ENCODE data around the gene ATP2A1. TPM values are rescaled to one million over a fixed set of nuclear protein-coding genes. Genes with fewer than 3 reads are reported as not detected.
A peak's percentile ranks its signal among the peaks of the same experiment; 100 is the strongest.

ATP2A1 gene
- total and polyA plus RNA-seq, 2 of the 8 experiments (the other 6 are each of a cell fraction or from before 2014, with no cell fraction given): 1.7 to 2.4 TPM

GRCh38 chr16:28923231-28923587 is 44.9 kb downstream of the ATP2A1 start:
- peaks cover 0 to 6% (median 0%) of the 10 kb centered on the region in 4 experiments; a peak in 3 of 7 replicates for H3K4me1 ChIP-seq (replicated peaks in 1 of 4; ENCODE audit: control insufficient read depth in 3 of 4, insufficient read depth in 4 of 4, low read length in 3 of 4)
- peaks cover 0 to 5% (median 0%) of the 10 kb centered on the region in 4 experiments; a peak in 3 of 8 replicates for H3K36me3 ChIP-seq (ENCODE audit: control insufficient read depth in 2 of 4, insufficient read depth in 4 of 4, low read length in 3 of 4)
- no peak overlapping the region for H4K8ac ChIP-seq (ENCODE audit: extremely low read depth, insufficient read depth, low read length)
- no peaks in the 10 kb centered on the region for H4K20me1 ChIP-seq (replicated peaks in 1 of 2; ENCODE audit: control insufficient read depth in 1 of 2, insufficient read depth in 2 of 2, low read length in 2 of 2)
- H2AFZ ChIP-seq (ENCODE audit: low read length): no peak overlapping the region
- 93% methylated on average over 3 of the region's 3 CpGs; no CpG with 5 or more reads in 1 of the 2 experiments for WGBS, 2 experiments (ENCODE audit: extremely low coverage in 1 of 2, insufficient coverage in 1 of 2, insufficient read length in 1 of 2, insufficient replicate concordance in 2 of 2, low coverage in 1 of 2, low lambda C conversion rate in 2 of 2, missing lambda C conversion rate in 1 of 2)
- H3K9me3 ChIP-seq (ENCODE audit: insufficient read depth in 2 of 2, low read depth in 1 of 2, low read length in 1 of 2): no peaks in the 10 kb centered on the region
- no peaks in the 10 kb centered on the region for H3K79me1 ChIP-seq (ENCODE audit: low read depth, low read length)
- H3K9ac ChIP-seq (replicated peaks in 1 of 4; ENCODE audit: extremely low read depth in 1 of 4, low read depth in 3 of 4, low read length in 3 of 4): no peak overlapping the region
- no peak overlapping the region for H2BK12ac ChIP-seq (ENCODE audit: low read depth, low read length)
- H3K23ac ChIP-seq (ENCODE audit: insufficient read length): no peak overlapping the region
- no peak overlapping the region for H3K27ac ChIP-seq (ENCODE audit: low read depth, low read length)
- no peak overlapping the region for H3K56ac ChIP-seq (replicated peaks; ENCODE audit: insufficient read length, low read depth, low read length)
- FAIRE-seq (no peak), DNase-seq (ENCODE audit: low read depth in 1 of 2, low spot score in 2 of 2) (no peak)
- no peak overlapping the region for H2BK15ac ChIP-seq (ENCODE audit: low read length)
- no peak overlapping the region for H2BK120ac ChIP-seq (replicated peaks; ENCODE audit: low read depth, low read length)
- H4K91ac ChIP-seq (replicated peaks; ENCODE audit: insufficient read length, low read length): no peak overlapping the region
- peak overlapping the region in 1 of 4 experiments; percentile 80; a peak in 2 of 8 replicates for H3K4me3 ChIP-seq (ENCODE audit: extremely low read depth in 1 of 4, insufficient read depth in 2 of 4, low read depth in 3 of 4, low read length in 4 of 4)
- no peak overlapping the region for H4K5ac ChIP-seq (ENCODE audit: insufficient read length, low read depth, low read length)
- no peak overlapping the region for H2BK20ac ChIP-seq (ENCODE audit: low read length)
- no peak overlapping the region for H3K4ac ChIP-seq (replicated peaks; ENCODE audit: insufficient read length, low read depth, low read length)
- no peak overlapping the region for H2BK5ac ChIP-seq (ENCODE audit: low read depth, low read length)
- ChIA-PET CTCF (ENCODE audit: partially characterized antibody) (interaction anchor here (0.6 to 3.9 kb wide), 12 partner anchors 9 to 646 kb away, joined by 3 to 31 read pairs (median 4); no protein-coding TSS in a partner anchor), POLR2A (ENCODE audit: partially characterized antibody) (interaction anchor here (0.6 to 3.8 kb wide), 11 partner anchors 10 to 96 kb away, joined by 3 to 17 read pairs (median 5); partner anchors contain the start of genes ATP2A1, CD19 and SH2B1)
- no peak overlapping the region for H2AK5ac ChIP-seq (ENCODE audit: low read depth, low read length)
- H3K4me2 ChIP-seq (ENCODE audit: insufficient read depth in 1 of 2, low read depth in 2 of 2, low read length in 2 of 2): peak overlapping the region in 1 of 2 experiments; percentile 80; a peak in 2 of 4 replicates
- H3K79me2 ChIP-seq (ENCODE audit: control insufficient read depth in 1 of 2, insufficient read depth in 2 of 2, low read length in 2 of 2): no peaks in the 10 kb centered on the region
- H3K18ac ChIP-seq (ENCODE audit: extremely low read depth, low read length): no peak overlapping the region
- no peak overlapping the region for H3K14ac ChIP-seq (ENCODE audit: insufficient read length)
- H3K27me3 ChIP-seq (replicated peaks in 1 of 4; ENCODE audit: control insufficient read depth in 3 of 4, extremely low read depth in 1 of 4, insufficient read depth in 3 of 4, low read length in 3 of 4): no peaks in the 10 kb centered on the region
- H3K23me2 ChIP-seq (ENCODE audit: low read depth, low read length): peaks cover 13% of the 10 kb centered on the region
- TF ChIP-seq RAD21 (IDR thresholded peaks at IDR 0.05 in 1 of 2, conservative IDR thresholded peaks at IDR 0.05 in 1 of 2; ENCODE audit: low read depth in 2 of 2, low read length in 2 of 2) (no peak), CBX8 (IDR thresholded peaks at IDR 0.05; ENCODE audit: borderline replicate concordance, low read depth, low read length) (no peak), HDAC2 (IDR thresholded peaks at IDR 0.05; ENCODE audit: borderline replicate concordance in 1 of 2, low read depth in 2 of 2, low read length in 2 of 2) (no peak), TBP (IDR thresholded peaks at IDR 0.05; ENCODE audit: low read depth, low read length) (no peak), TEAD4 (IDR thresholded peaks at IDR 0.05; ENCODE audit: low read depth, low read length) (no peak), TAF1 (IDR thresholded peaks at IDR 0.05; ENCODE audit: low read depth, low read length) (no peak), CREB1 (IDR thresholded peaks at IDR 0.05) (no peak), CTBP2 (IDR thresholded peaks at IDR 0.05; ENCODE audit: borderline replicate concordance, insufficient read depth, insufficient read length, low read length) (no peak), SAP30 (IDR thresholded peaks at IDR 0.05; ENCODE audit: insufficient read depth, insufficient replicate concordance, low read length) (no peak), RXRA (IDR thresholded peaks at IDR 0.05; ENCODE audit: insufficient read depth, low read depth, low read length) (no peak), CHD1 (IDR thresholded peaks at IDR 0.05; ENCODE audit: low read depth, low read length) (no peak), EZH2 (IDR thresholded peaks at IDR 0.05; ENCODE audit: low read depth, low read length, severe bottlenecking) (no peak), KDM5A (IDR thresholded peaks at IDR 0.05; ENCODE audit: low read length) (no peak), CHD2 (IDR thresholded peaks at IDR 0.05; ENCODE audit: low read length) (no peak)

Measured in H1 (cell line).